NCI-H1092 treated with DMSO at 0.1 percent for 48 hours (cell line): ENCODE results near the gene PRCD.
A peak's percentile ranks its signal among the peaks of the same experiment; 100 is the strongest.

Experiments
- DNase-seq: peaks from one replicate; lab custom pipeline; 2025; lab: John Stamatoyannopoulos, UW

PRCD gene

GRCh38 chr17:76570877-76571471, 31.1 kb downstream of the PRCD start:
- DNase-seq = no peak

- no peak for DNase-seq
Observed at GRCh38 chr17:76572201-76572910, 32.5 kb downstream of the PRCD start.

GRCh38 chr17:76573096-76573495, 33.3 kb downstream of the PRCD start:
- DNase-seq = no peak

- DNase-seq = no peak
Observed at GRCh38 chr17:76574166-76574565, 34.3 kb downstream of the PRCD start.

GRCh38 chr17:76575570-76575969, 35.7 kb downstream of the PRCD start:
- DNase-seq = no peak

GRCh38 chr17:76576189-76576588, 36.3 kb downstream of the PRCD start:
- DNase-seq = no peak

GRCh38 chr17:76577876-76578275, 38.0 kb downstream of the PRCD start:
- no peak for DNase-seq

GRCh38 chr17:76578376-76578775, 38.5 kb downstream of the PRCD start:
- DNase-seq = no peak

- DNase-seq = no peak
Observed at GRCh38 chr17:76579281-76579680, 39.4 kb downstream of the PRCD start.

GRCh38 chr17:76581515-76581914, 41.7 kb downstream of the PRCD start:
- DNase-seq = no peak

- DNase-seq = no peak
Observed at GRCh38 chr17:76582660-76583059, 42.8 kb downstream of the PRCD start.

- no peak for DNase-seq
Observed at GRCh38 chr17:76584427-76585032, 44.7 kb downstream of the PRCD start.

- no peak for DNase-seq
Observed at GRCh38 chr17:76585033-76585648, 45.3 kb downstream of the PRCD start.

GRCh38 chr17:76585649-76586593, 46.1 kb downstream of the PRCD start, which contains the start of gene ST6GALNAC2:
ST6GALNAC2 (minus strand) TSS chr17:76585860; CDS start chr17:76585808, 52 bp downstream.
- peak; percentile 37 for DNase-seq

- DNase-seq = no peak
Observed at GRCh38 chr17:76586741-76587487, 47.1 kb downstream of the PRCD start.

- no peak for DNase-seq
Observed at GRCh38 chr17:76588182-76588581, 48.3 kb downstream of the PRCD start.

- DNase-seq = no peak
Observed at GRCh38 chr17:76593384-76593826, 53.6 kb downstream of the PRCD start.

- DNase-seq = no peak
Observed at GRCh38 chr17:76593959-76594358, 54.1 kb downstream of the PRCD start.

GRCh38 chr17:76594690-76595089, 54.8 kb downstream of the PRCD start:
- DNase-seq = no peak
